Measurements from ENCODE around the gene PRRG3. TPM values are rescaled to one million over a fixed set of nuclear protein-coding genes. Genes with fewer than 3 reads are reported as not detected.

PRRG3 gene
- total RNA-seq, 1 experiment from 2014 or later, result 5.1 TPM

GRCh38 chrX:151676196-151676595, 19.1 kb upstream of the PRRG3 start:
- H3K9me3 Mint-ChIP-seq, result no peaks in the 10 kb centered on the region
- H3K27ac Mint-ChIP-seq, result no peak overlapping the region
- no peak for DNase-seq (ENCODE audit: low spot score)
- ChIA-PET POLR2A (no interaction called here), CTCF (no interaction called here)
- no peak for ATAC-seq
- H3K36me3 Mint-ChIP-seq, result no peaks in the 10 kb centered on the region
- H3K27me3 Mint-ChIP-seq (ENCODE audit: low read depth), result peaks cover 4% of the 10 kb centered on the region; the same call in 1 of the 2 replicates
- TF ChIP-seq SMAD3 (CRISPR knock-in tag; IDR thresholded peaks at IDR 0.05; ENCODE audit: borderline replicate concordance) (no peak), ZNF423 (CRISPR knock-in tag; IDR thresholded peaks at IDR 0.05) (no peak), ZNF512 (CRISPR knock-in tag; IDR thresholded peaks at IDR 0.05; ENCODE audit: borderline replicate concordance) (no peak), FOXK1 (CRISPR knock-in tag; IDR thresholded peaks at IDR 0.05) (no peak), SMAD4 (CRISPR knock-in tag; IDR thresholded peaks at IDR 0.05) (no peak), CBFB (CRISPR knock-in tag; IDR thresholded peaks at IDR 0.05; ENCODE audit: low read depth) (no peak), HMGA2 (CRISPR knock-in tag; IDR thresholded peaks at IDR 0.05) (no peak), PREB (CRISPR knock-in tag; IDR thresholded peaks at IDR 0.05; ENCODE audit: borderline replicate concordance) (no peak), OVOL2 (CRISPR knock-in tag; IDR thresholded peaks at IDR 0.05; ENCODE audit: borderline replicate concordance) (no peak), KAT7 (CRISPR knock-in tag; IDR thresholded peaks at IDR 0.05; ENCODE audit: borderline replicate concordance) (no peak), NR1H2 (CRISPR knock-in tag; IDR thresholded peaks at IDR 0.05) (no peak), NR2C2 (CRISPR knock-in tag; IDR thresholded peaks at IDR 0.05) (no peak), ATF1 (CRISPR knock-in tag; IDR thresholded peaks at IDR 0.05) (no peak), EMX1 (CRISPR knock-in tag; IDR thresholded peaks at IDR 0.05) (no peak), HMGXB4 (CRISPR knock-in tag; IDR thresholded peaks at IDR 0.05) (no peak), NFATC4 (CRISPR knock-in tag; IDR thresholded peaks at IDR 0.05) (no peak), FOXJ3 (CRISPR knock-in tag; IDR thresholded peaks at IDR 0.05; ENCODE audit: borderline replicate concordance) (no peak), NR3C1 (CRISPR knock-in tag; conservative IDR thresholded peaks at IDR 0.05; ENCODE audit: low read depth) (no peak), FOXP1 (CRISPR knock-in tag; IDR thresholded peaks at IDR 0.05; ENCODE audit: borderline replicate concordance) (no peak), RELA (CRISPR knock-in tag; IDR thresholded peaks at IDR 0.05; ENCODE audit: borderline replicate concordance) (no peak)
- H3K4me1 Mint-ChIP-seq, result peaks cover 4% of the 10 kb centered on the region; the same call in 1 of the 2 replicates
- H3K4me3 Mint-ChIP-seq, result no peak overlapping the region

- CTCF ChIA-PET, result interaction anchor here (1.7 kb wide), 1 partner anchor 174 kb away, joined by 8 read pairs; no protein-coding TSS in a partner anchor
- Mint-ChIP-seq H3K27me3 (ENCODE audit: low read depth) (no peaks in the 10 kb centered on the region; the same call in 1 of the 2 replicates), H3K27ac (no peak overlapping the region), H3K4me3 (no peak overlapping the region), H3K36me3 (no peaks in the 10 kb centered on the region), H3K4me1 (peaks cover 4% of the 10 kb centered on the region; the same call in 1 of the 2 replicates), H3K9me3 (no peaks in the 10 kb centered on the region)
- ATAC-seq, result no peak
- POLR2A ChIA-PET, result no interaction called here
- no peak for DNase-seq (ENCODE audit: low spot score)
- no peak for TF ChIP-seq TCF7 (CRISPR knock-in tag; IDR thresholded peaks at IDR 0.05; ENCODE audit: low read depth)
- no peak for TF ChIP-seq ZNF281 (CRISPR knock-in tag; IDR thresholded peaks at IDR 0.05)
- TF ChIP-seq ZNF671 (CRISPR knock-in tag; IDR thresholded peaks at IDR 0.05), result no peak
- TF ChIP-seq SOX15 (CRISPR knock-in tag; IDR thresholded peaks at IDR 0.05), result no peak
- TF ChIP-seq SP1 (CRISPR knock-in tag; conservative IDR thresholded peaks at IDR 0.05), result no peak
- no peak for TF ChIP-seq ZNF121 (CRISPR knock-in tag; IDR thresholded peaks at IDR 0.05)
- TF ChIP-seq AFF4 (CRISPR knock-in tag; IDR thresholded peaks at IDR 0.05; ENCODE audit: borderline replicate concordance), result no peak
Measured at GRCh38 chrX:151679798-151680402, 15.4 kb upstream of the PRRG3 start.

Measured in WTC11 (cell line).